HG02623 (cell line): ENCODE results near the gene SLC30A2.

ENCODE experiments used
- ATAC-seq: cut with Tn5 transposase; IDR thresholded peaks from one replicate; pipeline ENCODE4 v1.9.1; 2021; ENCODE audit warnings: moderate library complexity; ENCODE audit not compliant: unreplicated experiment

The SLC30A2 gene

DNA sequence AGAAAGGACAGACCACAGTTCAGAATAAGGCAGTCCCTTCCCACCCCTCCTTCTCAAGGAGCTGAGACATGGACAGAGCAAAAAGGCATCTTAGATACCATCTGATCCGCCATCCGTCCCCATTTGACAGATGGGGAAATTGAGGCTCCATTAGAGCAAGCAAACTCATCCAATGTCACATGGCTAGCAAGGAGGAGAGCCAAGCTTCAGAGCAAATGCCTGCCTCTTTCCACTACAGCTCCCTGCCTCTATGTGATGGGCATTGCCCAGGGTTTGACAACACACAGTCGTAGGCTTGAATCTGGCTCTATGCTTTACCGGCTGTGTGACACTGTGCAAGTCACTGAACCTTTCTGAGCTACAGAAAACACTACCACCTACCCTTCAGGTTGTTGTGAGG is 3.9 kb downstream of the SLC30A2 start:
- ATAC-seq, result no peak

- no peak for ATAC-seq
Observed at GRCh38 chr1:26041401-26041800, 4.5 kb downstream of the SLC30A2 start.

DNA sequence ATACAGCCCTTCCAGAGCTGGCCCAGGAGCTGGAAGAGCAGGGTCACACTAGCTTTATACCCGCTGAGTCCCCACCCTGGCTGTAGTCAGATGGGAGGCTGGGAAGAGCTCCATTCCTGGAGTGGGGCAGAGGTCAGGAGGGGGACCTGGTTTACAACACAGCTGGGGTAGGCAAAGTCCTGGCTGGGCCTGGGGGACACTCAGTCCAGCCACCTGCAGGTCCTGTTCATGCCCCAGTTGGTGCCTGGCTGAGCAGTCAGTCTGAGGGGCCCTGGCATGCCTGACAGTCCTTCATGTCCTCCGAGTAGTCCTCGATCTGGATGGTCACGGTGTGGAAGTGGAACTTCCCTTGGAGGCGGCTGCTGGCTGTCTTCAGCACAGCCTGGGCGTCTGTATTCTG is 7.0 kb downstream of the SLC30A2 start:
- ATAC-seq, result no peak

DNA sequence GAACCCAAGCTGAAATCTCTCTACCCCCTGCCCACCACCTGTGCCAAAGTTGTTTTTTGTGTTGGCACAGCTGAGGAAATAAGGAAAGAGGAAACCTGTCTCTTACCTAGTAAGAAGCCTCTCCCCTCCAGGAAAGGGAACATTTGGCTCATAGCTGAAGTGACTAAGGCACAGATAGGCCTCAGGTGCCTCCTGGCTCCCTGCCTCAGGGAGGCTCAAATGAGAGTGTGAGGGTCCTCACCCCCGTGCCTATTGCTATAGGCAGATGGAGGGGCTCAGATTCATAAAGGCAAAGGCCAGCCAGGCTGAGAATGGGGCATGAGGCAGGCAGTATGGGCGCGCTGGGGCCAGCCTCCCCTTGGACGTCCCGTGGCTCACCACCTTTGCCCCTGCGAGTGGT is 7.4 kb downstream of the SLC30A2 start:
- ATAC-seq, result no peak

DNA sequence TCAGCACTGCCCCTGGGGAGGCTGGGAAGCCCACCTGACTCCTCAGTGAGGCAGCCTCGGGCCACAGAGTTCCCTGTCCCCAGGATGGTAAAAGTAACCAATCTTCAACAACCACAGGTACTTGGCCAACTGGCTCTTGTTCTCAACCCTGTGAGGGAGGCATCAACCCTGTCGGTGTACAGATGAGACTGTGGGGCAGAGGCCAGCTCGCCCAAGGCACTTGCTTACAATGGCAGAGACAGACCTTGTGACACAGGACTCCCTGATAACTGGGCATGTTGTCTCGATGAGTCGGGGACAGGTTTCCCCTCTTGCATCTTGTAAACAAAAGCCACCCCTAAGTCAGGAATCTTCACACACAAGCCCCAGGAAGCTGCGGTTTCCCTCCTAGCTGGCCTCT is 8.0 kb downstream of the SLC30A2 start:
- no peak for ATAC-seq

GRCh38 chr1:26036756-26037281 is 9.1 kb downstream of the SLC30A2 start:
- no peak for ATAC-seq

DNA sequence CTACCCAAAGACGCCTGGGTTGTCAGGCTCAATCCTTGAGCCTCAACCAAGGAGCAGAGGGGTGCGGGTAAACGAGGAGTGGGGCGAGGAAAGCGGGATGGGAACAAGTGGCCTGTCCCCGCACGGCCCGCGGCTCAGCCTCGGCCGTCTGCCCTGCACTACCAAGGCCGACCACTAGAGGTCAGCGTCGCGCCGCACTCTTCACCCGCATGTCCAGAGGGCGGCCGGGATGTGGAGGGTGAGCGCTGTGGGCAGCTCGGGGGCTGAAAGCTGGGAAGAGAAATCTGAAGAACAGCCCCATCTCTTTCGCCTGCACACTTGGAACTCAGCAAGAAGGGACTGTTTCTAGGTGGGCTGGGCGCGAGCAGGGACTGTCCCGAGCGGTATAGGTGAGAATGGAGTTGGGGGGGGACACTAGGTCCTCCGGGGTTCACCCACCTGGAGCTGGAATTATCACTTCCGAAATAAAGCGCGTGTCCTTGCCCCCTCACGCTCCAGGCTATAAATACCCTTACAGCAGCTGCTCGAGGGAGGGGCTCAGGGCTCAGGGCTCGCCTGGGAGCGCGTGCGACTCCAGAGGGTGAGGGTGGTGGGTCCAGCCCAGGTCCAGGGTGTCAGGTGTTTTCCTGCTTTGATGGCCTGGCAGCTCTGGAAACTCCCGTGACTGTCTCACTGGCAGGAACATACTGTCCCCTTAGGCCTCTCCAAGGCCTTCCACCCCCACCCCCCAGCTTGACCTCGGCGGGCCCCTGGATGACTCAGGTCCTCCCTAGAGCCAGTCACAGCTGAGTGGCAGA is 9.8 kb downstream of the SLC30A2 start:
- ATAC-seq, result peak; percentile 53

- ATAC-seq, result peak; percentile 82
Observed at GRCh38 chr1:26035203-26035958, 10.5 kb downstream of the SLC30A2 start.

DNA sequence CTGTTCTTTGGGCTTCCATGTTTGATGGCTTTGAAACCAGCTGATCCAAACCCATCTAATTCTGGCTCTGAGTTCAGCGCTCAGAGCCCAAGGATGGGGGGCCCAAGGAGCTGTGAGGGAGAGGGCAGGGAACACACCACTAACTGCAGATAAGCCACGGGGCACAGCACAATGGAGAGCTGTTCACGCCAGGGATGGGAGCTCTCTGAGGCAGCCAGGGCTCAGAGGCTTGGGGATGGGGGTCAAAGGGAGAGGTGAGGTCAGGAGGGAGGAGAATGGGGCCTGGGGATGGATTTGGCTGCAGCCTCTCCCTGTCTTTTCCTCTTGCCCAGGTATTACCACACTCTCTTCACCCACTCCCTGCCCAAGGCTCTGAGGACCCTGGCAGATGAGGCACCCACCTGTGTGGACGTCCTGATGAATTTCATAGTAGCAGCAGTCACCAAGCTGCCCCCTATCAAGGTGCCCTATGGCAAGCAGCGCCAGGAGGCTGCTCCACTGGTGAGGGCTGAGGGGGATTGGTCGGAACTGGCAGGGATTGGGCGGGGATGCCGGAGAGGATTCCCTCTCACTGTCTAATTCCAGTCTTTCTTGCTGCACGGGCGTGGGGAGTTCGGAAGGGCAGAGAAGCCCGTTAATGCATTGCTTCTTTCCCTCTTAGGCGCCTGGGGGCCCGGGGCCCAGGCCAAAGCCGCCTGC is 11.3 kb downstream of the SLC30A2 start:
- no peak for ATAC-seq

- ATAC-seq, result no peak
Observed at GRCh38 chr1:26032656-26033357, 13.1 kb downstream of the SLC30A2 start.

- ATAC-seq, result no peak
Observed at GRCh38 chr1:26031611-26032220, 14.2 kb downstream of the SLC30A2 start.

- ATAC-seq, result no peak
Observed at GRCh38 chr1:26031196-26031595, 14.7 kb downstream of the SLC30A2 start.

- no peak for ATAC-seq
Observed at GRCh38 chr1:26029864-26030481, 15.9 kb downstream of the SLC30A2 start.

DNA sequence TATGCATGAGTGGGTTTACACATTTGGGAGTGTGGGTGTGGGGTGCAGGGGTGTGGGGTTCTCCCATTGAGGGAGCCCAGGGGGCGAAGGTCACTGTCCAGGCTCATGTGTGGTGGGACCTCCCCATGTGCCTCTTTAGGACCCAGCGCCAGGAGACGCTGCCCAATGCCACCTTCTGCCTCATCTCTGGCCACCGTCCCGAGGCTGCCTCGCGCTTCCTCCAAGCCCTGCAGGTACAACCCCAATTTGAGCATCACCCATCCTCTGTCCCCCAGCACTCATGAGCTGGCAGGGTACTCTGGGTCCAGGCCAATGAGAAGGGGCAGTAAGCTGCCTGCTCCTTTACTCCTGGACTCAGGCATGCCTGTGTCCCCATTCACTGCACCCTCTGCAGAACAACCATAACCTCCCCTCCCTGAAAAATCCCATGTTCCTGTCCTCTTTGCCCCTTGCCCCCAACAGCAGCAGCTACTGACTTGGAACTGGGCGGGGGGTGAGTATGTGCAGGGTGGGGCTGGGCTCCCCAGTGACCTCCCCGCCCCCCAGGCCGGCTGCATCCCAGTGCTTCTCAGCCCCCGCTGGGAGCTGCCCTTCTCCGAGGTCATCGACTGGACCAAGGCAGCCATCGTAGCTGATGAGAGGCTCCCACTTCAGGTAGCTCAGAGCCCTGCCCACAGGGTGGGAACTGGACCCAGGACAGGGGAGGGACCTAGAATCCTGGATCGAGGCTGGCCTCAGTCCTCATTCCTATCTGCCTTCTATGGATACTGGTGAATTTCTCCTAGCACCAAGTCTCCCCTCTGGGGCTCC is 16.7 kb downstream of the SLC30A2 start:
- ATAC-seq, result no peak

- no peak for ATAC-seq
Observed at GRCh38 chr1:26028490-26028980, 17.4 kb downstream of the SLC30A2 start.

DNA sequence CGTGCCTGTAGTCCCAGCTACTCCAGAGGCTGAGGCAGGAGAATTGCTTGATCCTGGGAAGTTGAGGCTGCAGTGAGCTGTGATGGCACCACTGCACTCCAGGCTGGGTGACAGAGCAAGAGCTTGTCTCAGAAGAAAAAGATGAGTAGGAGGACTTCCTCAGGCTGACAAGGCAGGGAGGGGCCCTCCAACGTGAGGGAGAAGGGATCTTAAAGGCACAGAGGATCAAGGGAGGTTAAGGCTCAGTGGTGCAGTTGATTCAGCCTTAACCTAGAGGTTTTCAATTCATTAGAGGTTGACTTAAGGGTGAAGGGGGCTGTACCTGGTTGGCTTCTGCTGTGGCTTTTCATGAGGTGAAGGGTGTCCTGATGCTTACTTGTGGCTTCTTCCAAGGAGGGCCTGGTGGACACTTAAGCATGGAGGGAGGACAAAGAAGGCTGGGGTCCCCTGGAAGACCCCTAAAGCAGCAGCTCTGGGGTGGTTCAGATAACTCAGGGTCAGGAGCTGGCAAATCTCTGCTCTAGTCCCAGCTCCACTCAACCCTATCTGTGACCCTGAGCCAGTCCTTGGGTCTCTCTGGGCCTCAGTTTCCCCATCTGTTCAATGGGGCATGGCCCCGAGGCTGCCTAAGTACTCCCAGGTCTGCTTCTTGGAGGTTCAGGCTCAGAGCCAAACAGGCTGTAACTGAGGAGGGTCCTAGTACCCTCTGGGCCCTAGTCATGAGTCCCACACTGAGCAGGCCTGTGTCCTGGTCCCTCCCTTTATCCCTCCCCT is 18.0 kb downstream of the SLC30A2 start:
- ATAC-seq, result no peak

- no peak for ATAC-seq
Observed at GRCh38 chr1:26025517-26025916, 20.4 kb downstream of the SLC30A2 start.

GRCh38 chr1:26025060-26025459 is 20.9 kb downstream of the SLC30A2 start:
- ATAC-seq, result no peak
